PC-9 (cell line): ENCODE data around the gene CRACR2A.

Experiments
- EZH2 ChIP-seq: fragments of 200-600 bp; sonication (generic); IDR thresholded peaks from 2 replicates; pipeline ENCODE4 v1.8.0; 2017; ENCODE audit warnings: antibody characterized with exemption, low read depth
- TF ChIP-seq, protein P1 (sequence below): fragments of 200-600 bp; sonication (generic); conservative IDR thresholded peaks from 2 replicates; pipeline ENCODE4 v1.6.1; 2017; ENCODE audit warnings: mixed run types, antibody characterized with exemption, mild to moderate bottlenecking, moderate library complexity

DNA sequence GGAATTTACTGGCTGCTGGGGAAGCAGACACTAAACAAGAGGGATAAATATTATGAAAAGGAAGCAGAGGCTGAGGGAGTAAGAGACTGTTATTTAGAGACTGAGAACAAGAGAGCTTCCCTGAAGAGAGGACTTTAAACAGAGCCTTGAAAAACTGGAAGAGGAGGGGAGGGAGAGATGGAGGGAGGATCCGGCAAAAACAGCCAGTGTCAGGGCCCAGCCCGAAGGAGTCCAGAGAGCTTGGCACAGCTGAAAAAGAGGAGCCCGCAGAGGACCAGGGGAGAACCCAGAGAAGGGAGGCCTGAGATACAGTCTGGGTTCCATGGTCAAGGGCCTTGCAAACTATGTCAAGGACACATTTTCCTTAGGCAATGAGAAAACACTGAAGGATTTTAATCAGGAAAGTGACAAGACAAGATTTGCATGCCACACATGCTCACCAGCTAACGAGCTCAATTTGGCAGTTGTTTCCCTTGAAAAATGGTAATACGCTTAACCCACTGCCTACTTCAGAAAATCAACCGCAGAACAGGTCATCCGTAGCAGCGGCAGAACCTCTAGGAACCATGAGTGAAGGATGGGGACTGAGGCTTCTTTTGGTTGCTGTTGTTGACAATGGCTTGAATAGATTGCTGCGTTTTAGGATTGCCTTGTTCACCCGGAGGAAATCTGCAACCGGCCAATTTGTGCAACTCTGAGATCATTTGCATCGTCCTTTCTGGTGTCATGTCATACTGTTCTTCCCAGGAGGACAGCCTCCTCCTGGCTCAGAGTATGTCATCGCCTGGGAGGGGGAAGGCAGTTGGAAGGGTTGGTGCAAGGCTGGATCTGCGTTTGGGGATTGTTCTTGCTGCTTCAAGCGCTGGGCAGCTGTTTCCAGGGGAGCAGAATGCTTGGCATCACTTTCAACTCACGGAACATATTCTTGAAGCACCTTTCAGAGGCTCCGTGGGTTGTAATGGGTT, 153.7 kb downstream of the CRACR2A start:
- TF ChIP-seq, protein P1, sequence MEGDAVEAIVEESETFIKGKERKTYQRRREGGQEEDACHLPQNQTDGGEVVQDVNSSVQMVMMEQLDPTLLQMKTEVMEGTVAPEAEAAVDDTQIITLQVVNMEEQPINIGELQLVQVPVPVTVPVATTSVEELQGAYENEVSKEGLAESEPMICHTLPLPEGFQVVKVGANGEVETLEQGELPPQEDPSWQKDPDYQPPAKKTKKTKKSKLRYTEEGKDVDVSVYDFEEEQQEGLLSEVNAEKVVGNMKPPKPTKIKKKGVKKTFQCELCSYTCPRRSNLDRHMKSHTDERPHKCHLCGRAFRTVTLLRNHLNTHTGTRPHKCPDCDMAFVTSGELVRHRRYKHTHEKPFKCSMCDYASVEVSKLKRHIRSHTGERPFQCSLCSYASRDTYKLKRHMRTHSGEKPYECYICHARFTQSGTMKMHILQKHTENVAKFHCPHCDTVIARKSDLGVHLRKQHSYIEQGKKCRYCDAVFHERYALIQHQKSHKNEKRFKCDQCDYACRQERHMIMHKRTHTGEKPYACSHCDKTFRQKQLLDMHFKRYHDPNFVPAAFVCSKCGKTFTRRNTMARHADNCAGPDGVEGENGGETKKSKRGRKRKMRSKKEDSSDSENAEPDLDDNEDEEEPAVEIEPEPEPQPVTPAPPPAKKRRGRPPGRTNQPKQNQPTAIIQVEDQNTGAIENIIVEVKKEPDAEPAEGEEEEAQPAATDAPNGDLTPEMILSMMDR: no peak
- no peak for TF ChIP-seq EZH2
